GM21367 (cell line): Measurements from ENCODE around the gene TTC17.
"Not testable (repeated sequence)": the region's sequence is repeated elsewhere in the genome, so short reads cannot be mapped to it uniquely, and the experiment has no call there.

ENCODE experiments used
- ATAC-seq: cut with Tn5 transposase; IDR thresholded peaks from one replicate; pipeline ENCODE4 v1.9.1; 2021; ENCODE audit not compliant: unreplicated experiment

Gene TTC17

GRCh38 chr11:43381802-43382201 lies 23.1 kb downstream of the TTC17 start:
- ATAC-seq, result no peak

- ATAC-seq, result no peak
These were observed 23.9 kb downstream of the TTC17 start for GRCh38 chr11:43382614-43383013.

GRCh38 chr11:43384393-43384792 lies 25.7 kb downstream of the TTC17 start:
- ATAC-seq, result no peak

GRCh38 chr11:43392713-43393112 lies 34.0 kb downstream of the TTC17 start:
- ATAC-seq, result no peak

GRCh38 chr11:43393765-43394355 lies 35.1 kb downstream of the TTC17 start:
- ATAC-seq, result no peak

- no peak for ATAC-seq
These were observed 37.9 kb downstream of the TTC17 start for GRCh38 chr11:43396617-43397016.

GRCh38 chr11:43397251-43397650 lies 38.5 kb downstream of the TTC17 start:
- no peak for ATAC-seq

GRCh38 chr11:43399983-43400630 lies 41.4 kb downstream of the TTC17 start:
- no peak for ATAC-seq

GRCh38 chr11:43401252-43401651 lies 42.5 kb downstream of the TTC17 start:
- no peak for ATAC-seq

GRCh38 chr11:43401811-43402210 lies 43.1 kb downstream of the TTC17 start:
- not testable (repeated sequence) for ATAC-seq

GRCh38 chr11:43403357-43404231 lies 44.9 kb downstream of the TTC17 start:
- no peak for ATAC-seq

- no peak for ATAC-seq
These were observed 45.7 kb downstream of the TTC17 start for GRCh38 chr11:43404406-43404805.

GRCh38 chr11:43404836-43405479 lies 46.2 kb downstream of the TTC17 start:
- no peak for ATAC-seq

- no peak for ATAC-seq
These were observed 49.6 kb downstream of the TTC17 start for GRCh38 chr11:43408277-43408676.

GRCh38 chr11:43410394-43410793 lies 51.7 kb downstream of the TTC17 start:
- no peak for ATAC-seq

- ATAC-seq, result no peak
These were observed 59.5 kb downstream of the TTC17 start for GRCh38 chr11:43418197-43418596.

- no peak for ATAC-seq
These were observed 60.7 kb downstream of the TTC17 start for GRCh38 chr11:43419460-43419859.

GRCh38 chr11:43427971-43428370 lies 69.3 kb downstream of the TTC17 start:
- ATAC-seq, result no peak

- not testable (repeated sequence) for ATAC-seq
These were observed 72.2 kb downstream of the TTC17 start for GRCh38 chr11:43430916-43431315.

- ATAC-seq, result no peak
These were observed 76.2 kb downstream of the TTC17 start for GRCh38 chr11:43434893-43435292.

- ATAC-seq, result no peak
These were observed 81.8 kb downstream of the TTC17 start for GRCh38 chr11:43440486-43440885.
